ENCODE data around the gene ADNP2. TPM values are rescaled to one million over a fixed set of nuclear protein-coding genes. Genes with fewer than 3 reads are reported as not detected.

ADNP2 gene
- total RNA-seq, 2 experiments from 2014 or later, result 22.8 to 25.7 TPM

GRCh38 chr18:80173060-80173459, 64.0 kb downstream of the ADNP2 start:
- Mint-ChIP-seq H3K4me3 (no peak overlapping the region), H3K9me3 (ENCODE audit: low read depth) (no peaks in the 10 kb centered on the region), H3K36me3 (ENCODE audit: low read depth) (no peaks in the 10 kb centered on the region), H3K4me1 (peaks cover 6% of the 10 kb centered on the region), H3K27ac (no peak overlapping the region), H3K27me3 (peaks cover 57% of the 10 kb centered on the region)
- DNase-seq (no peak), ATAC-seq (no peak)
- intact Hi-C loops (cut with DNase I, micrococcal nuclease), result no loop called here
- ChIA-PET POLR2A (no interaction called here), CTCF (no interaction called here)

- ChIA-PET POLR2A (no interaction called here), CTCF (interaction anchor here (0.6 kb wide), 1 partner anchor 73 kb away, joined by 3 read pairs; no protein-coding TSS in a partner anchor)
- DNase-seq, result peak; percentile 45
- Mint-ChIP-seq H3K27ac (no peak overlapping the region), H3K9me3 (ENCODE audit: low read depth) (no peaks in the 10 kb centered on the region), H3K4me3 (no peak overlapping the region), H3K4me1 (peaks cover 6% of the 10 kb centered on the region), H3K27me3 (peaks cover 51% of the 10 kb centered on the region), H3K36me3 (ENCODE audit: low read depth) (no peaks in the 10 kb centered on the region)
- intact Hi-C loops (cut with DNase I, micrococcal nuclease), result loop anchor here in 1 of 2 experiments (1.0 kb wide), 1 partner anchor 27 kb away; no protein-coding TSS in a partner anchor
- peak; percentile 81 for ATAC-seq
Measured at GRCh38 chr18:80175451-80176204, 66.6 kb downstream of the ADNP2 start.

- no peak overlapping the region for H3K27ac Mint-ChIP-seq
- H3K4me1 Mint-ChIP-seq, result peaks cover 6% of the 10 kb centered on the region
- DNase-seq (no peak), ATAC-seq (no peak)
- H3K9me3 Mint-ChIP-seq (ENCODE audit: low read depth), result no peaks in the 10 kb centered on the region
- H3K36me3 Mint-ChIP-seq (ENCODE audit: low read depth), result no peaks in the 10 kb centered on the region
- H3K27me3 Mint-ChIP-seq, result peaks cover 45% of the 10 kb centered on the region
- intact Hi-C loops (cut with DNase I, micrococcal nuclease), result no loop called here
- ChIA-PET CTCF (interaction anchor here (0.6 kb wide), 2 partner anchors 13 to 73 kb away, joined by 3 read pairs; no protein-coding TSS in a partner anchor), POLR2A (no interaction called here)
- no peak overlapping the region for H3K4me3 Mint-ChIP-seq
Measured at GRCh38 chr18:80176334-80177073, 67.4 kb downstream of the ADNP2 start.

GRCh38 chr18:80177128-80177527, 68.1 kb downstream of the ADNP2 start:
- no peak for ATAC-seq
- Mint-ChIP-seq H3K4me3 (no peak overlapping the region), H3K27ac (no peak overlapping the region), H3K36me3 (ENCODE audit: low read depth) (no peaks in the 10 kb centered on the region), H3K27me3 (peaks cover 40% of the 10 kb centered on the region), H3K4me1 (peaks cover 6% of the 10 kb centered on the region), H3K9me3 (ENCODE audit: low read depth) (no peaks in the 10 kb centered on the region)
- CTCF ChIA-PET, result interaction anchor here (0.6 kb wide), 1 partner anchor 14 kb away, joined by 3 read pairs; no protein-coding TSS in a partner anchor
- POLR2A ChIA-PET, result no interaction called here
- no peak for DNase-seq
- intact Hi-C loops (cut with DNase I, micrococcal nuclease), result no loop called here

GRCh38 chr18:80178935-80179818, 70.1 kb downstream of the ADNP2 start:
- Mint-ChIP-seq H3K36me3 (ENCODE audit: low read depth) (no peaks in the 10 kb centered on the region), H3K9me3 (ENCODE audit: low read depth) (no peaks in the 10 kb centered on the region), H3K27ac (no peak overlapping the region), H3K4me3 (no peak overlapping the region), H3K4me1 (peaks cover 6% of the 10 kb centered on the region), H3K27me3 (peaks cover 34% of the 10 kb centered on the region)
- POLR2A ChIA-PET, result no interaction called here
- DNase-seq (no peak), ATAC-seq (no peak)
- intact Hi-C loops (cut with DNase I, micrococcal nuclease), result no loop called here
- CTCF ChIA-PET, result no interaction called here

GRCh38 chr18:80179857-80180558, 70.9 kb downstream of the ADNP2 start:
- no peak for DNase-seq
- H3K9me3 Mint-ChIP-seq (ENCODE audit: low read depth), result no peaks in the 10 kb centered on the region
- H3K4me3 Mint-ChIP-seq, result no peak overlapping the region
- POLR2A ChIA-PET, result no interaction called here
- CTCF ChIA-PET, result interaction anchor here (0.5 kb wide), 1 partner anchor 9 kb away, joined by 3 read pairs; no protein-coding TSS in a partner anchor
- intact Hi-C loops (cut with DNase I, micrococcal nuclease), result no loop called here
- no peaks in the 10 kb centered on the region for H3K36me3 Mint-ChIP-seq (ENCODE audit: low read depth)
- H3K27me3 Mint-ChIP-seq, result peaks cover 31% of the 10 kb centered on the region
- H3K4me1 Mint-ChIP-seq, result peaks cover 6% of the 10 kb centered on the region
- H3K27ac Mint-ChIP-seq, result no peak overlapping the region
- ATAC-seq, result no peak

DNA sequence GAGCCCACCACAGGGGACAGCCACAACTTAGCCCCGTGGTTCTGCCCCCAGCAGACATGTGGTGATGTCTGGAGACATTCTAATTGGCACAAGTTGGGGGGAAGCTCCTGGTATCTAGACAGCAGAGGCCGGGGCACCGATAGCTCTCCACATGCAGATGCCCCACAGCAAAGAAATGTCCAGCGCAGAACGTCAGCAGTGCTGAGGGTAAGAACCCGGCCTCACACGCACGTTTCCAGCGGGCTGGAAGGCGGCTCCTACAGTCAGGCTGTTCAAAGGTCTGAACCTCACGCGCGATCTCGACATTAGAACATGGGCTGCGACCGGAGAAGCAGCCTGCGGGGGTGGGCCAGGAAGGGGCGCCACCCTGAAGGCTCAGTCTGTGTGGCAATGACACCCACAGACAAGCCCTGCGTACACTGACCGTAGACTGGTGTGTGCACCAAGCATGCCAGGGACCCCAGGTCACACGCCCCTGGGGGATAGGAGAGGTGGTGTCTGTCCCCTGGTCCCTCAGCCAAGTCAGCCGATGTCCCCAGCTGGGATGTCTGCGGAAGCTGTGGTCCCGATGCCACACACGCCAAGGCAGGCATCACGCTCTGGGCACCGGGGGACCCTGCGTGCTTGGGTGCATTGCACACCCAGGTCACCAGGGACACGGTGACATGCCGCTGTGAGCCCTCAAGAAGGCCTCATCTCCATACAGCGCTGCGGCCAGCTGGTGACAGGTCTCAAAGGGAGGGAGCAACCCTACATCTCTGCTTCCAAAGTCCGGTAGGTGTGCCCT, 71.9 kb downstream of the ADNP2 start:
- ChIA-PET CTCF (no interaction called here), POLR2A (no interaction called here)
- H3K4me1 Mint-ChIP-seq, result no peaks in the 10 kb centered on the region
- H3K9me3 Mint-ChIP-seq (ENCODE audit: low read depth), result no peaks in the 10 kb centered on the region
- intact Hi-C loops (cut with DNase I, micrococcal nuclease), result no loop called here
- H3K36me3 Mint-ChIP-seq (ENCODE audit: low read depth), result no peaks in the 10 kb centered on the region
- peaks cover 24% of the 10 kb centered on the region for H3K27me3 Mint-ChIP-seq
- ATAC-seq, result no peak
- no peak overlapping the region for H3K27ac Mint-ChIP-seq
- DNase-seq, result no peak
- no peak overlapping the region for H3K4me3 Mint-ChIP-seq

- ChIA-PET CTCF (interaction anchor here (1.3 to 1.5 kb wide), 2 partner anchors 11 to 22 kb away, joined by 4 to 5 read pairs; no protein-coding TSS in a partner anchor), POLR2A (no interaction called here)
- no peak for DNase-seq
- no peak for ATAC-seq
- H3K27ac Mint-ChIP-seq, result no peak overlapping the region
- no peak overlapping the region for H3K4me3 Mint-ChIP-seq
- H3K4me1 Mint-ChIP-seq, result no peaks in the 10 kb centered on the region
- H3K9me3 Mint-ChIP-seq (ENCODE audit: low read depth), result no peaks in the 10 kb centered on the region
- H3K27me3 Mint-ChIP-seq, result peaks cover 16% of the 10 kb centered on the region
- H3K36me3 Mint-ChIP-seq (ENCODE audit: low read depth), result no peaks in the 10 kb centered on the region
- intact Hi-C loops (cut with DNase I, micrococcal nuclease), result no loop called here
Measured at GRCh38 chr18:80181642-80182461, 72.8 kb downstream of the ADNP2 start.

DNA sequence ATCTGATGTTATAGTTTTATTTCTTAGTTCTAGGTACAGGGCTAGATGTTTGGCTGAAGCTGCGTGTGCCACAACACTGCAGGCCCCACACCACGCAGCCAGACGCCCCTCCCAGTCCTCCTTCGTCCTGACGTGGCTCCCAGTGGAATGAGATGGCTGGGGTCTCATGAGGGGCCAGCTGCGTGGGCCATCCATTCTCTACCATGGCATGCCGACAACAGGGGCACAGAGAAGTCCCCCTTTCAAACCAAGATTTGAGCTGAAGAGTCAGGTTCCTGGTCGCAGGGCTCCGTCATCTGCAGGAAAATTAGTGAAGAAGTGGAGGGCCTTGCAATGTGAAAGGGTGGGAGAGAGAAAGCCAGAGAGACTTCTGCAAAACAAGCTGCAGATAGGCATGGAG, 73.8 kb downstream of the ADNP2 start:
- no peaks in the 10 kb centered on the region for H3K36me3 Mint-ChIP-seq (ENCODE audit: low read depth)
- ChIA-PET POLR2A (no interaction called here), CTCF (interaction anchor here (1.3 to 1.5 kb wide), 2 partner anchors 12 to 23 kb away, joined by 4 to 5 read pairs; no protein-coding TSS in a partner anchor)

More for the DNA sequence above, 73.8 kb downstream of the ADNP2 start:
- Mint-ChIP-seq H3K4me3 (no peak overlapping the region), H3K27ac (no peak overlapping the region), H3K9me3 (ENCODE audit: low read depth) (no peaks in the 10 kb centered on the region), H3K4me1 (no peaks in the 10 kb centered on the region), H3K27me3 (peaks cover 7% of the 10 kb centered on the region)
- intact Hi-C loops (cut with DNase I, micrococcal nuclease), result no loop called here
- ATAC-seq, result no peak
- DNase-seq, result no peak
